ENCODE measurements around the gene APOC1.
A peak's percentile ranks its signal among the peaks of the same experiment; 100 is the strongest.

Gene APOC1

GRCh38 chr19:44891016-44891882 lies 23.2 kb upstream of the APOC1 start, which contains the start of gene TOMM40:
TSS of gene TOMM40 (plus strand) at chr19:44891254. CDS start at chr19:44891416, 162 bp downstream.
- TF ChIP-seq CTCF (IDR thresholded peaks at IDR 0.05; ENCODE audit: insufficient read depth, low read depth, low read length, missing control alignments), result no peak
- H3K4me3 ChIP-seq (ENCODE audit: low read length), result peak within 1 kb of the TSS; percentile 94
- no peak for DNase-seq (ENCODE audit: low read depth)

GRCh38 chr19:44892932-44893331 lies 21.5 kb upstream of the APOC1 start:
- no peak overlapping the region for H3K4me3 ChIP-seq (ENCODE audit: low read length)
- TF ChIP-seq CTCF (IDR thresholded peaks at IDR 0.05; ENCODE audit: insufficient read depth, low read depth, low read length, missing control alignments), result no peak
- no peak for DNase-seq (ENCODE audit: low read depth)

- no peak for DNase-seq (ENCODE audit: low read depth)
- H3K4me3 ChIP-seq (ENCODE audit: low read length), result no peak overlapping the region
- TF ChIP-seq CTCF (IDR thresholded peaks at IDR 0.05; ENCODE audit: insufficient read depth, low read depth, low read length, missing control alignments), result no peak
Measured at GRCh38 chr19:44893332-44894051, 20.9 kb upstream of the APOC1 start.

- no peak for DNase-seq (ENCODE audit: low read depth)
- no peak overlapping the region for H3K4me3 ChIP-seq (ENCODE audit: low read length)
Measured at GRCh38 chr19:44894052-44894400, 20.4 kb upstream of the APOC1 start.

GRCh38 chr19:44894946-44895345 lies 19.5 kb upstream of the APOC1 start:
- H3K4me3 ChIP-seq (ENCODE audit: low read length), result no peak overlapping the region
- DNase-seq (ENCODE audit: low read depth), result no peak
- TF ChIP-seq CTCF (IDR thresholded peaks at IDR 0.05; ENCODE audit: insufficient read depth, low read depth, low read length, missing control alignments), result no peak

More at GRCh38 chr19:44894052-44894400, 20.4 kb upstream of the APOC1 start:
- no peak for TF ChIP-seq CTCF (IDR thresholded peaks at IDR 0.05; ENCODE audit: insufficient read depth, low read depth, low read length, missing control alignments)

GRCh38 chr19:44897835-44898234 lies 16.6 kb upstream of the APOC1 start:
- no peak for DNase-seq (ENCODE audit: low read depth)
- TF ChIP-seq CTCF (IDR thresholded peaks at IDR 0.05; ENCODE audit: insufficient read depth, low read depth, low read length, missing control alignments), result no peak
- no peak overlapping the region for H3K4me3 ChIP-seq (ENCODE audit: low read length)
